Uterus (tissue), 4 donors: ENCODE measurements around the gene JARID2. TPM values are rescaled to one million over a fixed set of nuclear protein-coding genes. Genes with fewer than 3 reads are reported as not detected.
"Not testable (repeated sequence)": the region's sequence is repeated elsewhere in the genome, so short reads cannot be mapped to it uniquely, and the experiment has no call there.

Experiments
- DNase-seq, 2 donors: peaks; one replicate each; pipeline ENCODE4 v3.0.0-alpha.2; 2019 to 2020
- H3K27ac ChIP-seq, 2 donors: fragments of 200-600 bp; sonication (generic); 1 replicate in 1 of 2; 2 replicates in 1 of 2; pipeline ENCODE4 v1.5.1; 2016 to 2018
- H3K27me3 ChIP-seq, 2 donors: fragments of 200-600 bp; sonication (generic); one replicate each; pipeline ENCODE4 v1.5.1; 2018 to 2019; ENCODE audit warnings: control low read depth in 1 of 2
- H3K36me3 ChIP-seq, 2 donors: fragments of 200-600 bp; sonication (generic); one replicate each; pipeline ENCODE4 v1.5.1; 2019; ENCODE audit warnings: control low read depth in 1 of 2
- H3K4me1 ChIP-seq, 2 donors: fragments of 200-600 bp; sonication (generic); one replicate each; pipeline ENCODE4 v1.5.1; 2018 to 2019; ENCODE audit warnings: control low read depth in 1 of 2
- H3K4me3 ChIP-seq, 2 donors: fragments of 200-600 bp; sonication (generic); 1 replicate in 1 of 2; 2 replicates in 1 of 2; pipeline ENCODE4 v1.5.1; 2018 to 2019; ENCODE audit warnings: mild to moderate bottlenecking in 1 of 2
- H3K9me3 ChIP-seq, 2 donors: fragments of 200-600 bp; sonication (generic); one replicate each; pipeline ENCODE4 v1.5.1; 2019; ENCODE audit warnings: control low read depth in 1 of 2
- CTCF ChIP-seq, 4 experiments: fragments of 200-600 bp in 2 of 4; fragments of 450-650 bp in 2 of 4; sonication (generic) in 2 of 4; IDR thresholded peaks; one replicate each; pipeline ENCODE4 v1.5.1; 2016 to 2019; ENCODE audit warnings: antibody characterized with exemption in 4 of 4, mild to moderate bottlenecking in 2 of 4, moderate library complexity in 1 of 4
- POLR2A ChIP-seq, 2 donors: fragments of 450-650 bp; IDR thresholded peaks; one replicate each; pipeline ENCODE4 v1.6.1; 2016; ENCODE audit warnings: antibody characterized with exemption in 2 of 2, mild to moderate bottlenecking in 1 of 2, moderate library complexity in 1 of 2
- intact Hi-C: fragments of 100-400 bp; cut with DNase I; formaldehyde crosslinking; loops from one replicate; pipeline ENCODE4 v1.15.1; 2023; ENCODE audit warnings: low total_unique reads
- total RNA-seq, 4 donors: library from RNA; depleted of rRNA in 3 of 4; stranded (reverse); fragments of >200 nt in 3 of 4; gene quantifications; one replicate each; pipeline versions ENCODE4 v1.1.0 to v1.2.4, GENCODE V29; 2014 to 2023
- donor health status: DM: yes; HTN: yes; CAD: no.

The JARID2 gene
- total RNA-seq, 4 donors from 2014 or later, result 2.6 to 15.8 (median 8.0) TPM

GRCh38 chr6:15538766-15539495 lies 293.1 kb downstream of the JARID2 start:
- Histone ChIP-seq H3K4me3 (no peak overlapping the region), H3K9me3 (no peaks in the 10 kb centered on the region), H3K27me3 (no peaks in the 10 kb centered on the region), H3K4me1 (no peaks in the 10 kb centered on the region), H3K36me3 (no peaks in the 10 kb centered on the region), H3K27ac (no peak overlapping the region)
- TF ChIP-seq CTCF (IDR thresholded peaks at IDR 0.05) (no peak), POLR2A (IDR thresholded peaks at IDR 0.05) (no peak)
- DNase-seq, result no peak
- intact Hi-C loops, result no loop called here

- Histone ChIP-seq H3K4me3 (no peak overlapping the region), H3K4me1 (no peaks in the 10 kb centered on the region), H3K27ac (no peak overlapping the region), H3K27me3 (no peaks in the 10 kb centered on the region), H3K36me3 (no peaks in the 10 kb centered on the region), H3K9me3 (no peaks in the 10 kb centered on the region)
- no peak for TF ChIP-seq POLR2A (IDR thresholded peaks at IDR 0.05)
- no peak for TF ChIP-seq CTCF (IDR thresholded peaks at IDR 0.05)
- intact Hi-C loops, result no loop called here
- no peak for DNase-seq
Measured at GRCh38 chr6:15539722-15540270, 293.9 kb downstream of the JARID2 start.

GRCh38 chr6:15543332-15543917 lies 297.6 kb downstream of the JARID2 start:
- H3K4me1 ChIP-seq, H3K36me3 ChIP-seq, H3K9me3 ChIP-seq, H3K27ac ChIP-seq, DNase-seq, H3K27me3 ChIP-seq, intact Hi-C loops, H3K4me3 ChIP-seq: not testable (repeated sequence)

- no peaks in the 10 kb centered on the region for H3K9me3 ChIP-seq
- no peak overlapping the region for H3K27ac ChIP-seq
- H3K4me1 ChIP-seq, result no peaks in the 10 kb centered on the region
- no peak overlapping the region for H3K4me3 ChIP-seq
- intact Hi-C loops, result no loop called here
- no peak for DNase-seq
- TF ChIP-seq CTCF (IDR thresholded peaks at IDR 0.05) (no peak), POLR2A (IDR thresholded peaks at IDR 0.05) (no peak)
- no peaks in the 10 kb centered on the region for H3K27me3 ChIP-seq
- no peaks in the 10 kb centered on the region for H3K36me3 ChIP-seq
Measured at GRCh38 chr6:15544321-15544900, 298.5 kb downstream of the JARID2 start.

- H3K4me3 ChIP-seq, result no peak overlapping the region
- H3K27ac ChIP-seq, result no peak overlapping the region
- intact Hi-C loops, result no loop called here
- H3K9me3 ChIP-seq, result no peaks in the 10 kb centered on the region
- no peaks in the 10 kb centered on the region for H3K4me1 ChIP-seq
- no peaks in the 10 kb centered on the region for H3K27me3 ChIP-seq
- TF ChIP-seq POLR2A (IDR thresholded peaks at IDR 0.05), result no peak
- TF ChIP-seq CTCF (IDR thresholded peaks at IDR 0.05), result no peak
- H3K36me3 ChIP-seq, result no peaks in the 10 kb centered on the region
- DNase-seq, result no peak
Measured at GRCh38 chr6:15546591-15546990, 300.7 kb downstream of the JARID2 start.
